ENCODE data around the gene STX3. TPM values are rescaled to one million over a fixed set of nuclear protein-coding genes. Genes with fewer than 3 reads are reported as not detected.

The STX3 gene
- total and polyA plus RNA-seq, 2 of the 13 experiments (the other 11 are each of a cell fraction or from before 2014, with no cell fraction given), result 16.5 to 24.0 TPM

- TF ChIP-seq, protein P1, sequence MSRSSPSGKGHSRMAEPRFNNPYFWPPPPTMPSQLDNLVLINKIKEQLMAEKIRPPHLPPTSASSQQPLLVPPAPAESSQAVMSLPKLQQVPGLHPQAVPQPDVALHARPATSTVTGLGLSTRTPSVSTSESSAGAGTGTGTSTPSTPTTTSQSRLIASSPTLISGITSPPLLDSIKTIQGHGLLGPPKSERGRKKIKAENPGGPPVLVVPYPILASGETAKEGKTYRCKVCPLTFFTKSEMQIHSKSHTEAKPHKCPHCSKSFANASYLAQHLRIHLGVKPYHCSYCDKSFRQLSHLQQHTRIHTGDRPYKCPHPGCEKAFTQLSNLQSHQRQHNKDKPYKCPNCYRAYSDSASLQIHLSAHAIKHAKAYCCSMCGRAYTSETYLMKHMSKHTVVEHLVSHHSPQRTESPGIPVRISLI (CRISPR knock-in tag; IDR thresholded peaks at IDR 0.05; ENCODE audit: borderline replicate concordance), result no peak
- TF ChIP-seq NR1H2 (CRISPR knock-in tag; IDR thresholded peaks at IDR 0.05; ENCODE audit: borderline replicate concordance, low read depth) (no peak), FOSL1 (CRISPR knock-in tag; IDR thresholded peaks at IDR 0.05; ENCODE audit: borderline replicate concordance) (no peak), ETV5 (CRISPR knock-in tag; IDR thresholded peaks at IDR 0.05; ENCODE audit: borderline replicate concordance) (0 out of 2 replicates have a peak, but pooled peaks have one; percentile 3), SRY (CRISPR knock-in tag; IDR thresholded peaks at IDR 0.05) (0 out of 2 replicates have a peak, but pooled peaks have one; percentile 54), ZNF761 (CRISPR knock-in tag; conservative IDR thresholded peaks at IDR 0.05) (no peak), ZZZ3 (CRISPR knock-in tag; IDR thresholded peaks at IDR 0.05; ENCODE audit: borderline replicate concordance) (no peak), FOXP1 (IDR thresholded peaks at IDR 0.05) (no peak), FOXP1 (CRISPR knock-in tag; IDR thresholded peaks at IDR 0.05) (no peak), ZGPAT (CRISPR knock-in tag; IDR thresholded peaks at IDR 0.05) (0 out of 2 replicates have a peak, but pooled peaks have one; percentile 45), ZNF607 (CRISPR knock-in tag; IDR thresholded peaks at IDR 0.05; ENCODE audit: borderline replicate concordance) (0 out of 2 replicates have a peak, but pooled peaks have one; percentile 17), ZSCAN21 (CRISPR knock-in tag; IDR thresholded peaks at IDR 0.05; ENCODE audit: borderline replicate concordance) (peak; percentile 33; the same call in 1 of the 2 replicates), ZNF180 (CRISPR knock-in tag; IDR thresholded peaks at IDR 0.05; ENCODE audit: borderline replicate concordance, low read depth) (no peak), ZFY (CRISPR knock-in tag; IDR thresholded peaks at IDR 0.05) (0 out of 2 replicates have a peak, but pooled peaks have one; percentile 31), HOXD1 (CRISPR knock-in tag; IDR thresholded peaks at IDR 0.05) (no peak), ARNT (IDR thresholded peaks at IDR 0.05) (no peak), POLR2A (IDR thresholded peaks at IDR 0.05; ENCODE audit: insufficient read depth in 1 of 2, low read depth in 2 of 2, low read length in 2 of 2) (peak in 1 of 2 experiments; percentile 51; a peak in 2 of 4 replicates), MTA1 (CRISPR knock-in tag; IDR thresholded peaks at IDR 0.05; ENCODE audit: borderline replicate concordance) (0 out of 2 replicates have a peak, but pooled peaks have one; percentile 57), SIX4 (CRISPR knock-in tag; IDR thresholded peaks at IDR 0.05) (no peak), ZNF747 (CRISPR knock-in tag; IDR thresholded peaks at IDR 0.05; ENCODE audit: borderline replicate concordance) (no peak), AGO1 (IDR thresholded peaks at IDR 0.05; ENCODE audit: low read depth, low read length, poor library complexity, severe bottlenecking) (no peak), ASH2L (IDR thresholded peaks at IDR 0.05; ENCODE audit: insufficient read length, low read depth, low read length) (peak; percentile 58), MAZ (IDR thresholded peaks at IDR 0.05; ENCODE audit: borderline replicate concordance, low read depth, low read length) (no peak), MAZ (CRISPR knock-in tag; IDR thresholded peaks at IDR 0.05; ENCODE audit: low read depth) (0 out of 2 replicates have a peak, but pooled peaks have one; percentile 58), ZNF468 (CRISPR knock-in tag; IDR thresholded peaks at IDR 0.05) (no peak), MEIS1 (CRISPR knock-in tag; IDR thresholded peaks at IDR 0.05; ENCODE audit: borderline replicate concordance) (0 out of 2 replicates have a peak, but pooled peaks have one; percentile 34)
- TF ChIP-seq, protein P2, sequence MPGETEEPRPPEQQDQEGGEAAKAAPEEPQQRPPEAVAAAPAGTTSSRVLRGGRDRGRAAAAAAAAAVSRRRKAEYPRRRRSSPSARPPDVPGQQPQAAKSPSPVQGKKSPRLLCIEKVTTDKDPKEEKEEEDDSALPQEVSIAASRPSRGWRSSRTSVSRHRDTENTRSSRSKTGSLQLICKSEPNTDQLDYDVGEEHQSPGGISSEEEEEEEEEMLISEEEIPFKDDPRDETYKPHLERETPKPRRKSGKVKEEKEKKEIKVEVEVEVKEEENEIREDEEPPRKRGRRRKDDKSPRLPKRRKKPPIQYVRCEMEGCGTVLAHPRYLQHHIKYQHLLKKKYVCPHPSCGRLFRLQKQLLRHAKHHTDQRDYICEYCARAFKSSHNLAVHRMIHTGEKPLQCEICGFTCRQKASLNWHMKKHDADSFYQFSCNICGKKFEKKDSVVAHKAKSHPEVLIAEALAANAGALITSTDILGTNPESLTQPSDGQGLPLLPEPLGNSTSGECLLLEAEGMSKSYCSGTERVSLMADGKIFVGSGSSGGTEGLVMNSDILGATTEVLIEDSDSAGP (CRISPR knock-in tag; IDR thresholded peaks at IDR 0.05; ENCODE audit: borderline replicate concordance), result peak; percentile 100
Observed at GRCh38 chr11:59754859-59755700, at the start of gene STX3 (continued).
